Spleen (tissue), 7 donors: ENCODE data around the gene NEAT1.

ENCODE experiments used
- POLR2AphosphoS5 ChIP-seq, 3 donors: sonication (generic); formaldehyde crosslinking; IDR thresholded peaks; one replicate each; pipeline ENCODE4 v1.5.1; 2017; ENCODE audit warnings: antibody characterized with exemption in 3 of 3
- TF ChIP-seq, protein P1 (sequence below), 11 experiments: fragments of 200-600 bp in 7 of 11; fragments of 450-650 bp in 4 of 11; sonication (generic) in 4 of 11; IDR thresholded peaks in 8 of 11; conservative IDR thresholded peaks in 3 of 11; 1 replicate in 7 of 11; 2 replicates in 4 of 11; pipeline versions ENCODE4 v1.4.0 to v1.8.0; 2016 to 2021; ENCODE audit warnings: antibody characterized with exemption in 11 of 11, inconsistent platforms in 4 of 11, mild to moderate bottlenecking in 1 of 11
- donor health status: DM: no; HTN: no; CAD: no; lungs with moderate emphysema.
- donor health status: DM: no; HTN: no; CAD: no.
- donor health status: DM: no; HTN: no; CAD: no.

DNA sequence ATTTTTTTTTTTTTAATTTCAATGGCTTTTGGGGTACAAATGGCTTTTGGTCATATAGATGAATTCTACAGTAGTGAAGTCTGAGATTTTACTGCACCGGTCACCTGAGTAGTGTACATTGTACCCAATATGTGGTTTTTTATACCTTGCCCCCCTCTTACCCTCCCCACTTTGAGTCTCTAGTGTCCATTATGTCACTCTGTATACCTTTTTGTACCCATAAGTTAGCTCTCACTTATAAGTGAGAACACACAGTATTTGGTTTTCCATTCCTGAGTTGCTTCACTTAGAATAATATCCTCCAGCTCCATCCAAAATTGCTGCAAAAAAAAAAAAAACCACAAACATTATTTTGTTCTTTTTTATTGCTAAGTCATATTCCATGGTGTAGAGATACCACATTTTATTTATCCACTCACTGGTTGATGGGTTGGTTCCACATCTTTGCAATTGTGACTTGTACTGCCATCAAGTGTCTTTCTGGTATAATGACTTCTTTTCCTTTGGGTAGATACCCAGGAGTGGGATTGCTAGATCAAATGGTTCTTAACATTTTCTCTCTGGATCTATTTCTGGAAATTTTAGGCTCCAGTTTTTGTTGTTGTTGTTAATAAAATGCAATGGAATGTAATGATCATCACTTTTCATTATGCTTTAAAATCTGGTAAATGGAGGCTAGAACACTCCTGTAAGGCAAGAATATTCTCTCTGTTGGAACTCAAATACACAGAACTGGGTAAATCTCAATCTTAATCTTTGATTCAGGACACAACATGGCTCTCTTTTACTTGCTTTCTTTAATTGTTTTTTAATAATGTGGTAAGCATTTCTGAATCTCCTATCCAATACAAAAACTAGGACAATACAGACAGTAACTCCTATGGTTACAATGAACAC, 10.3 kb downstream of the NEAT1 start:
- TF ChIP-seq, protein P1, sequence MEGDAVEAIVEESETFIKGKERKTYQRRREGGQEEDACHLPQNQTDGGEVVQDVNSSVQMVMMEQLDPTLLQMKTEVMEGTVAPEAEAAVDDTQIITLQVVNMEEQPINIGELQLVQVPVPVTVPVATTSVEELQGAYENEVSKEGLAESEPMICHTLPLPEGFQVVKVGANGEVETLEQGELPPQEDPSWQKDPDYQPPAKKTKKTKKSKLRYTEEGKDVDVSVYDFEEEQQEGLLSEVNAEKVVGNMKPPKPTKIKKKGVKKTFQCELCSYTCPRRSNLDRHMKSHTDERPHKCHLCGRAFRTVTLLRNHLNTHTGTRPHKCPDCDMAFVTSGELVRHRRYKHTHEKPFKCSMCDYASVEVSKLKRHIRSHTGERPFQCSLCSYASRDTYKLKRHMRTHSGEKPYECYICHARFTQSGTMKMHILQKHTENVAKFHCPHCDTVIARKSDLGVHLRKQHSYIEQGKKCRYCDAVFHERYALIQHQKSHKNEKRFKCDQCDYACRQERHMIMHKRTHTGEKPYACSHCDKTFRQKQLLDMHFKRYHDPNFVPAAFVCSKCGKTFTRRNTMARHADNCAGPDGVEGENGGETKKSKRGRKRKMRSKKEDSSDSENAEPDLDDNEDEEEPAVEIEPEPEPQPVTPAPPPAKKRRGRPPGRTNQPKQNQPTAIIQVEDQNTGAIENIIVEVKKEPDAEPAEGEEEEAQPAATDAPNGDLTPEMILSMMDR (IDR thresholded peaks at IDR 0.05 in 8 of 11, conservative IDR thresholded peaks at IDR 0.05 in 3 of 11): peak in 8 of 11 experiments; percentile 12 to 62 (median 44)
- peak in 1 of 3 donors; percentile 38 for TF ChIP-seq POLR2AphosphoS5 (IDR thresholded peaks at IDR 0.05)
